Testis (tissue), 2 donors: ENCODE results near the gene CLEC11A.

ENCODE experiments used
- POLR2A ChIP-seq: fragments of 450-650 bp; IDR thresholded peaks from one replicate; pipeline ENCODE4 v1.6.1; 2017; ENCODE audit warnings: antibody characterized with exemption, mild to moderate bottlenecking, moderate library complexity
- TF ChIP-seq, protein P1 (sequence below), 3 experiments: fragments of 450-650 bp in 2 of 3; fragments of 200-600 bp in 1 of 3; sonication (generic) in 1 of 3; IDR thresholded peaks; one replicate each; pipeline ENCODE4 v1.5.1; 2016 to 2019; ENCODE audit warnings: antibody characterized with exemption in 3 of 3, mild to moderate bottlenecking in 2 of 3, moderate library complexity in 1 of 3

DNA sequence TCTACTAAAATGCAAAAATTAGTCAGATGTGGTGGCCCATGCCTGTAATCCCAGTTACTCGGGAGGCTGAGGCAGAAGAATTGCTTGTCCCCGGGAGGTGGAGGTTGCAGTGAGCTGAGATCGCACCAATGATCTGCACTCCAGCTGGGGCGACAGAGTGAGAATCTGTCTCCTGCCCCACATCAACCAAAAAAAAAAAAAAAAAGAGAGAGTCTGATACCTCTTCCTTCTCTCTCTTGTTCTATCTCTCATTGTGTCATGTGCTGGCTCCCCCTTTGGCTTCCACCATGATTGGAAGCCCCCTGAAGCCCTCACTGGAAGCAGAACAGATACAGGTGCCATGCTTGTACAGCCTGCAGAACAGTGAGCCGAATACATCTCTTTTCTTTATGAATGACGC, 20.4 kb downstream of the CLEC11A start:
- TF ChIP-seq POLR2A: no peak
- TF ChIP-seq, protein P1, sequence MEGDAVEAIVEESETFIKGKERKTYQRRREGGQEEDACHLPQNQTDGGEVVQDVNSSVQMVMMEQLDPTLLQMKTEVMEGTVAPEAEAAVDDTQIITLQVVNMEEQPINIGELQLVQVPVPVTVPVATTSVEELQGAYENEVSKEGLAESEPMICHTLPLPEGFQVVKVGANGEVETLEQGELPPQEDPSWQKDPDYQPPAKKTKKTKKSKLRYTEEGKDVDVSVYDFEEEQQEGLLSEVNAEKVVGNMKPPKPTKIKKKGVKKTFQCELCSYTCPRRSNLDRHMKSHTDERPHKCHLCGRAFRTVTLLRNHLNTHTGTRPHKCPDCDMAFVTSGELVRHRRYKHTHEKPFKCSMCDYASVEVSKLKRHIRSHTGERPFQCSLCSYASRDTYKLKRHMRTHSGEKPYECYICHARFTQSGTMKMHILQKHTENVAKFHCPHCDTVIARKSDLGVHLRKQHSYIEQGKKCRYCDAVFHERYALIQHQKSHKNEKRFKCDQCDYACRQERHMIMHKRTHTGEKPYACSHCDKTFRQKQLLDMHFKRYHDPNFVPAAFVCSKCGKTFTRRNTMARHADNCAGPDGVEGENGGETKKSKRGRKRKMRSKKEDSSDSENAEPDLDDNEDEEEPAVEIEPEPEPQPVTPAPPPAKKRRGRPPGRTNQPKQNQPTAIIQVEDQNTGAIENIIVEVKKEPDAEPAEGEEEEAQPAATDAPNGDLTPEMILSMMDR (IDR thresholded peaks at IDR 0.05): no peak
